ENCODE data around the gene PIK3C2G. TPM values are rescaled to one million over a fixed set of nuclear protein-coding genes. Genes with fewer than 3 reads are reported as not detected.

Gene PIK3C2G
- total RNA-seq, 1 experiment from 2014 or later: not detected

DNA sequence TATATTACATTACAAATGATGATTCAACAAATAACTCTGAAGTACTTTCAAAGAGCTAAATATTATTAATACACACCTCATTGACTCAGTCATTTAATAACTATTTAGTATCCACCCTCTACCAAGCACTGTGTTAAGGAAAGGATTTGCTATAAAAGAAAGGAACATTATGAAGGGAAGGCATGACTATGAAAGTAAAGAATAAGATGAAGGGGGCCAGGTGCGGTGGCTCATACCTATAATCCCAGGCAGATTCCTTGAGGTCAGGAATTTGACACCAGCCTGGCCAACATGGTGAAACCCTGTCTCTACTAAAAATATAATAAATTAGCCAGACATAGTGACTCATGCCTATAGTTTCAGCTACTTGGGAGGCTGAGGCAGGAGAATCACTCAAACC is 368.6 kb downstream of the PIK3C2G start:
- H4K20me1 ChIP-seq (ENCODE audit: low read length): no peaks in the 10 kb centered on the region
- no peaks in the 10 kb centered on the region for H3K9me3 ChIP-seq (ENCODE audit: low read length)
- no peak overlapping the region for H3K27ac ChIP-seq (ENCODE audit: low read length)
- ChIA-PET POLR2A (ENCODE audit: unreplicated experiment) (no interaction called here), CTCF (interaction anchor here (0.6 kb wide), 1 partner anchor 240 kb away, joined by 5 read pairs; no protein-coding TSS in a partner anchor)
- ATAC-seq (peak; percentile 95), DNase-seq (peak; percentile 60)
- H3K4me3 ChIP-seq (ENCODE audit: low read length): no peak overlapping the region
- H3K36me3 ChIP-seq (ENCODE audit: low read depth, low read length): no peaks in the 10 kb centered on the region
- intact Hi-C loops (cut with micrococcal nuclease): no loop called here
- TF ChIP-seq, protein P1, sequence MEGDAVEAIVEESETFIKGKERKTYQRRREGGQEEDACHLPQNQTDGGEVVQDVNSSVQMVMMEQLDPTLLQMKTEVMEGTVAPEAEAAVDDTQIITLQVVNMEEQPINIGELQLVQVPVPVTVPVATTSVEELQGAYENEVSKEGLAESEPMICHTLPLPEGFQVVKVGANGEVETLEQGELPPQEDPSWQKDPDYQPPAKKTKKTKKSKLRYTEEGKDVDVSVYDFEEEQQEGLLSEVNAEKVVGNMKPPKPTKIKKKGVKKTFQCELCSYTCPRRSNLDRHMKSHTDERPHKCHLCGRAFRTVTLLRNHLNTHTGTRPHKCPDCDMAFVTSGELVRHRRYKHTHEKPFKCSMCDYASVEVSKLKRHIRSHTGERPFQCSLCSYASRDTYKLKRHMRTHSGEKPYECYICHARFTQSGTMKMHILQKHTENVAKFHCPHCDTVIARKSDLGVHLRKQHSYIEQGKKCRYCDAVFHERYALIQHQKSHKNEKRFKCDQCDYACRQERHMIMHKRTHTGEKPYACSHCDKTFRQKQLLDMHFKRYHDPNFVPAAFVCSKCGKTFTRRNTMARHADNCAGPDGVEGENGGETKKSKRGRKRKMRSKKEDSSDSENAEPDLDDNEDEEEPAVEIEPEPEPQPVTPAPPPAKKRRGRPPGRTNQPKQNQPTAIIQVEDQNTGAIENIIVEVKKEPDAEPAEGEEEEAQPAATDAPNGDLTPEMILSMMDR (conservative IDR thresholded peaks at IDR 0.05; ENCODE audit: low read depth, low read length): no peak
- TF ChIP-seq EZH2 (IDR thresholded peaks at IDR 0.05; ENCODE audit: low read length, unreplicated experiment) (no peak), EZH2phosphoT487 (IDR thresholded peaks at IDR 0.05; ENCODE audit: borderline replicate concordance, low read length) (no peak)
- no peak overlapping the region for H3K9ac ChIP-seq (ENCODE audit: low read length)
- no TSS peak for BruUV-seq (replicated peaks)
- peaks cover 11% of the 10 kb centered on the region for H3K4me1 ChIP-seq (ENCODE audit: insufficient read depth, low read length)
- no peaks in the 10 kb centered on the region for H3F3A ChIP-seq (ENCODE audit: low read length, unreplicated experiment)
- H3K27me3 ChIP-seq (ENCODE audit: low read length): no peaks in the 10 kb centered on the region
- no peaks in the 10 kb centered on the region for H3K9me2 ChIP-seq (replicated peaks; ENCODE audit: low read length)
- no peak overlapping the region for H3K4me2 ChIP-seq (ENCODE audit: low read length)
- no peaks in the 10 kb centered on the region for H3K79me2 ChIP-seq (ENCODE audit: low read length)
- H2AFZ ChIP-seq (ENCODE audit: low read length): no peak overlapping the region

DNA sequence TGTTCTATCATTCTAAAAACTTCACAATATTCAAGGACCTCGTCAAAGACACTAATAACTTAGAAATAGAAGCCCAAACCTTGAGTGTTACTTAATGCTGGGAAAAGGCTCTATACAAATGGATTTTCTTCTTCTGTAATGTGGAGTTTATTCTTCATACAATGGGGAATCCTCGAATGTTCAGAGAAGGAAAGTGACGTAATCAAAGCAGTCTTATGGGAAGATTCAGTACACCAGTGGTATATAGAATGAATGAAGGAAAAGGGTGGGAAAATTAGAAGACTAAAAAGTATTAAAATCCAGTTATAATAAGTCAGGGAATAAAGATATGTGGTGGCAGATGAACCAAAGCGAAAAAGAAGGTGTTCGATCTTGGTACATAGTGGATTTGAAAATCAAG is 370.0 kb downstream of the PIK3C2G start:
- no TSS peak for BruUV-seq (replicated peaks)
- no peak for ATAC-seq

GRCh38 chr12:18632848-18633247 is 371.5 kb downstream of the PIK3C2G start:
- Histone ChIP-seq H3K79me2 (ENCODE audit: low read length) (no peaks in the 10 kb centered on the region), H3K4me3 (ENCODE audit: low read length) (no peak overlapping the region), H3K9ac (ENCODE audit: low read length) (no peak overlapping the region), H3F3A (ENCODE audit: low read length, unreplicated experiment) (no peaks in the 10 kb centered on the region), H3K27ac (ENCODE audit: low read length) (no peak overlapping the region), H3K9me2 (replicated peaks; ENCODE audit: low read length) (no peaks in the 10 kb centered on the region), H3K4me1 (ENCODE audit: insufficient read depth, low read length) (peaks cover 11% of the 10 kb centered on the region), H3K36me3 (ENCODE audit: low read depth, low read length) (no peaks in the 10 kb centered on the region), H4K20me1 (ENCODE audit: low read length) (no peaks in the 10 kb centered on the region), H3K4me2 (ENCODE audit: low read length) (no peak overlapping the region), H3K27me3 (ENCODE audit: low read length) (no peaks in the 10 kb centered on the region), H3K9me3 (ENCODE audit: low read length) (no peaks in the 10 kb centered on the region), H2AFZ (ENCODE audit: low read length) (no peak overlapping the region)
- DNase-seq: no peak
- BruUV-seq (replicated peaks): no TSS peak
- TF ChIP-seq, protein P1 (conservative IDR thresholded peaks at IDR 0.05; ENCODE audit: low read depth, low read length): no peak
- TF ChIP-seq EZH2phosphoT487 (IDR thresholded peaks at IDR 0.05; ENCODE audit: borderline replicate concordance, low read length) (no peak), EZH2 (IDR thresholded peaks at IDR 0.05; ENCODE audit: low read length, unreplicated experiment) (no peak)
- intact Hi-C loops (cut with micrococcal nuclease): no loop called here
- POLR2A ChIA-PET (ENCODE audit: unreplicated experiment): no interaction called here
- CTCF ChIA-PET: no interaction called here
- no peak for ATAC-seq

More for the DNA sequence above, 370.0 kb downstream of the PIK3C2G start:
- Histone ChIP-seq H3K36me3 (ENCODE audit: low read depth, low read length) (no peaks in the 10 kb centered on the region), H3K9me3 (ENCODE audit: low read length) (no peaks in the 10 kb centered on the region), H3K79me2 (ENCODE audit: low read length) (no peaks in the 10 kb centered on the region), H3K27ac (ENCODE audit: low read length) (no peak overlapping the region), H3K4me3 (ENCODE audit: low read length) (no peak overlapping the region), H3F3A (ENCODE audit: low read length, unreplicated experiment) (no peaks in the 10 kb centered on the region), H3K4me1 (ENCODE audit: insufficient read depth, low read length) (peaks cover 11% of the 10 kb centered on the region), H3K4me2 (ENCODE audit: low read length) (no peak overlapping the region), H2AFZ (ENCODE audit: low read length) (no peak overlapping the region), H4K20me1 (ENCODE audit: low read length) (no peaks in the 10 kb centered on the region), H3K27me3 (ENCODE audit: low read length) (no peaks in the 10 kb centered on the region), H3K9ac (ENCODE audit: low read length) (no peak overlapping the region), H3K9me2 (replicated peaks; ENCODE audit: low read length) (no peaks in the 10 kb centered on the region)
- ChIA-PET POLR2A (ENCODE audit: unreplicated experiment) (no interaction called here), CTCF (no interaction called here)
- no peak for DNase-seq
- intact Hi-C loops (cut with micrococcal nuclease): no loop called here
- no peak for TF ChIP-seq EZH2phosphoT487 (IDR thresholded peaks at IDR 0.05; ENCODE audit: borderline replicate concordance, low read length)
- TF ChIP-seq, protein P1 (conservative IDR thresholded peaks at IDR 0.05; ENCODE audit: low read depth, low read length): no peak
- TF ChIP-seq EZH2 (IDR thresholded peaks at IDR 0.05; ENCODE audit: low read length, unreplicated experiment): no peak

Data from PC-3 (cell line).